Esophagus muscularis mucosa (tissue), 3 donors: Measurements from ENCODE around the gene RNF19B.

Experiments
- POLR2AphosphoS5 ChIP-seq, 2 donors: sonication (generic); formaldehyde crosslinking; IDR thresholded peaks; one replicate each; pipeline ENCODE4 v1.6.1; 2017; ENCODE audit warnings: antibody characterized with exemption in 2 of 2
- TF ChIP-seq, protein P1 (sequence below), 3 experiments: fragments of 200-600 bp in 2 of 3; fragments of 450-650 bp in 1 of 3; sonication (generic) in 2 of 3; IDR thresholded peaks; one replicate each; pipeline ENCODE4 v1.5.1; 2017 to 2019; ENCODE audit warnings: antibody characterized with exemption in 3 of 3, mild to moderate bottlenecking in 2 of 3, moderate library complexity in 1 of 3

DNA sequence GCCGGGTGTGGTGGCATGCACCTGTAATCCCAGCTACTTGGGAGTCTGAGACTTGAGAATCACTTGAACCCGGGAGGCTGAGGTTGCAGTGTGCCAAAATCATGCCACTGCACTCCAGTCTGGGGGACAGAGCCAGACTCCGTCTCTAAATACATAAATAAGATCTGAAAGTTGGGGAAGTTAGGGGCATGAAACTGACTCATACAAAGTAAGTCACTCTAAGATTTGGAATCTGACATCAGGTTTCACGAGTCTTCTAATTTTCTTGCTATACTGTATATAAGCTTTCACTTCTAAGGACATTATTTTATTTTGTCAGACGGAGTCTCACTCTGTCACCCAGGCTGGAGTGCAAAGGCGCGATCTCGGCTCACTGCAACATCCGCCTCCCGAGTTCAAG is 30.1 kb downstream of the RNF19B start:
- no peak for TF ChIP-seq POLR2AphosphoS5 (IDR thresholded peaks at IDR 0.05)
- TF ChIP-seq, protein P1, sequence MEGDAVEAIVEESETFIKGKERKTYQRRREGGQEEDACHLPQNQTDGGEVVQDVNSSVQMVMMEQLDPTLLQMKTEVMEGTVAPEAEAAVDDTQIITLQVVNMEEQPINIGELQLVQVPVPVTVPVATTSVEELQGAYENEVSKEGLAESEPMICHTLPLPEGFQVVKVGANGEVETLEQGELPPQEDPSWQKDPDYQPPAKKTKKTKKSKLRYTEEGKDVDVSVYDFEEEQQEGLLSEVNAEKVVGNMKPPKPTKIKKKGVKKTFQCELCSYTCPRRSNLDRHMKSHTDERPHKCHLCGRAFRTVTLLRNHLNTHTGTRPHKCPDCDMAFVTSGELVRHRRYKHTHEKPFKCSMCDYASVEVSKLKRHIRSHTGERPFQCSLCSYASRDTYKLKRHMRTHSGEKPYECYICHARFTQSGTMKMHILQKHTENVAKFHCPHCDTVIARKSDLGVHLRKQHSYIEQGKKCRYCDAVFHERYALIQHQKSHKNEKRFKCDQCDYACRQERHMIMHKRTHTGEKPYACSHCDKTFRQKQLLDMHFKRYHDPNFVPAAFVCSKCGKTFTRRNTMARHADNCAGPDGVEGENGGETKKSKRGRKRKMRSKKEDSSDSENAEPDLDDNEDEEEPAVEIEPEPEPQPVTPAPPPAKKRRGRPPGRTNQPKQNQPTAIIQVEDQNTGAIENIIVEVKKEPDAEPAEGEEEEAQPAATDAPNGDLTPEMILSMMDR (IDR thresholded peaks at IDR 0.05), result no peak
